Tibial nerve (tissue), 4 donors: ENCODE results near the gene SLC10A7.

Source experiments
- EP300 ChIP-seq, 2 donors: sonication (generic); formaldehyde crosslinking; IDR thresholded peaks; one replicate each; pipeline ENCODE4 v1.6.1; 2017; ENCODE audit warnings: antibody characterized with exemption in 2 of 2, mild to moderate bottlenecking in 1 of 2
- POLR2A ChIP-seq, 2 donors: fragments of 450-650 bp; IDR thresholded peaks; one replicate each; pipeline ENCODE4 v1.6.1; 2017; ENCODE audit warnings: antibody characterized with exemption in 2 of 2, mild to moderate bottlenecking in 2 of 2, moderate library complexity in 2 of 2
- TF ChIP-seq, protein P1 (sequence below), 5 experiments: fragments of 200-600 bp in 3 of 5; fragments of 450-650 bp in 2 of 5; sonication (generic) in 3 of 5; IDR thresholded peaks; one replicate each; pipeline ENCODE4 v1.5.1; 2016 to 2019; ENCODE audit warnings: antibody characterized with exemption in 5 of 5, mild to moderate bottlenecking in 3 of 5, moderate library complexity in 2 of 5

DNA sequence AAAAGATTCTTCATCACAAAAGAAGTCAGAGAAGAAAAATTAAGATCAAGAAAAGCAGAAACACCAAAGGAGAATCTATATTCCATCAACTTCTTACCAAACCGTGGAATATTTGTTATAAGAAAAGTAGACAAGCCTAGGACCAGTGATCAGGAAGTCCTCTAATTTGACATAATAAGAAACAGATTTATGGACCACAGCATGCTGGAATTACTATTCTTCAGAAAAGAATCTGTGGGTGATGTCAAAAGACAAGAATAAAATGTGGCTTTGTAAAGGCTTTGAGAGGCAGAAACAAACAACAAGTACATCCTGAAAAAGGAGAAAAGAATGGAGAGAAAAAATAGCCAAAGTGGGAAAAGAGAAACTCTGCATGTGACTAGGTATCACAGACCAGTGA, 123.3 kb downstream of the SLC10A7 start:
- TF ChIP-seq, protein P1, sequence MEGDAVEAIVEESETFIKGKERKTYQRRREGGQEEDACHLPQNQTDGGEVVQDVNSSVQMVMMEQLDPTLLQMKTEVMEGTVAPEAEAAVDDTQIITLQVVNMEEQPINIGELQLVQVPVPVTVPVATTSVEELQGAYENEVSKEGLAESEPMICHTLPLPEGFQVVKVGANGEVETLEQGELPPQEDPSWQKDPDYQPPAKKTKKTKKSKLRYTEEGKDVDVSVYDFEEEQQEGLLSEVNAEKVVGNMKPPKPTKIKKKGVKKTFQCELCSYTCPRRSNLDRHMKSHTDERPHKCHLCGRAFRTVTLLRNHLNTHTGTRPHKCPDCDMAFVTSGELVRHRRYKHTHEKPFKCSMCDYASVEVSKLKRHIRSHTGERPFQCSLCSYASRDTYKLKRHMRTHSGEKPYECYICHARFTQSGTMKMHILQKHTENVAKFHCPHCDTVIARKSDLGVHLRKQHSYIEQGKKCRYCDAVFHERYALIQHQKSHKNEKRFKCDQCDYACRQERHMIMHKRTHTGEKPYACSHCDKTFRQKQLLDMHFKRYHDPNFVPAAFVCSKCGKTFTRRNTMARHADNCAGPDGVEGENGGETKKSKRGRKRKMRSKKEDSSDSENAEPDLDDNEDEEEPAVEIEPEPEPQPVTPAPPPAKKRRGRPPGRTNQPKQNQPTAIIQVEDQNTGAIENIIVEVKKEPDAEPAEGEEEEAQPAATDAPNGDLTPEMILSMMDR (IDR thresholded peaks at IDR 0.05), result no peak
- TF ChIP-seq POLR2A (IDR thresholded peaks at IDR 0.05) (no peak), EP300 (IDR thresholded peaks at IDR 0.05) (no peak)
